Measurements from ENCODE around the gene SLC22A5. TPM values are rescaled to one million over a fixed set of nuclear protein-coding genes. Genes with fewer than 3 reads are reported as not detected.

The SLC22A5 gene
- total RNA-seq, 1 donor from 2014 or later, result 0.81 TPM

DNA sequence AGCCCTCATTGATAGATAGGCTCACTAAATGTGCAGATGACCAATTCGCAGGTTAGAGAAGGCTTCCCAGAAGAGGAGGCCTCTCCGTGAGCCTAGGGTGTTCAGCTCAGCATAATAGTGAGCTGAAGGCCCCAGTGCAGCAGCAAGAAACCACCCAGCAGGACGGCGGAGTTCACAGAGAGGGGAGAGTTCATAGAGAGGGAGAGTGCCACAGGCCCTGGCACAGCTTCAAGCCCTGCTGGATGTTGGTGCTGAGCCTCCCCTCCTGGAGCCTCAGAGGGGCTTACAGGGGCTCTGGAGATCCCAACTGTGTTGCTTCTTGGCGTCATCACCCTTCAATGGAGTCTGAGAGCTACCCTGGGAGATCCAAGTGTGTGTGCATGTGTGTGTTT is 2.1 kb downstream of the SLC22A5 start:
- Mint-ChIP-seq H3K9me3 (ENCODE audit: unreplicated experiment) (peaks cover 5% of the 10 kb centered on the region), H3K27ac (ENCODE audit: unreplicated experiment) (no peak overlapping the region), H3K4me3 (ENCODE audit: unreplicated experiment) (no peak overlapping the region), H3K36me3 (ENCODE audit: unreplicated experiment) (peaks cover 4% of the 10 kb centered on the region), H3K4me1 (ENCODE audit: low read depth, unreplicated experiment) (peaks cover 2% of the 10 kb centered on the region), H3K27me3 (ENCODE audit: unreplicated experiment) (peaks cover 10% of the 10 kb centered on the region)
- DNase-seq, result no peak
- TF ChIP-seq, protein P1, sequence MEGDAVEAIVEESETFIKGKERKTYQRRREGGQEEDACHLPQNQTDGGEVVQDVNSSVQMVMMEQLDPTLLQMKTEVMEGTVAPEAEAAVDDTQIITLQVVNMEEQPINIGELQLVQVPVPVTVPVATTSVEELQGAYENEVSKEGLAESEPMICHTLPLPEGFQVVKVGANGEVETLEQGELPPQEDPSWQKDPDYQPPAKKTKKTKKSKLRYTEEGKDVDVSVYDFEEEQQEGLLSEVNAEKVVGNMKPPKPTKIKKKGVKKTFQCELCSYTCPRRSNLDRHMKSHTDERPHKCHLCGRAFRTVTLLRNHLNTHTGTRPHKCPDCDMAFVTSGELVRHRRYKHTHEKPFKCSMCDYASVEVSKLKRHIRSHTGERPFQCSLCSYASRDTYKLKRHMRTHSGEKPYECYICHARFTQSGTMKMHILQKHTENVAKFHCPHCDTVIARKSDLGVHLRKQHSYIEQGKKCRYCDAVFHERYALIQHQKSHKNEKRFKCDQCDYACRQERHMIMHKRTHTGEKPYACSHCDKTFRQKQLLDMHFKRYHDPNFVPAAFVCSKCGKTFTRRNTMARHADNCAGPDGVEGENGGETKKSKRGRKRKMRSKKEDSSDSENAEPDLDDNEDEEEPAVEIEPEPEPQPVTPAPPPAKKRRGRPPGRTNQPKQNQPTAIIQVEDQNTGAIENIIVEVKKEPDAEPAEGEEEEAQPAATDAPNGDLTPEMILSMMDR (IDR thresholded peaks at IDR 0.05; ENCODE audit: partially characterized antibody, unreplicated experiment), result no peak

DNA sequence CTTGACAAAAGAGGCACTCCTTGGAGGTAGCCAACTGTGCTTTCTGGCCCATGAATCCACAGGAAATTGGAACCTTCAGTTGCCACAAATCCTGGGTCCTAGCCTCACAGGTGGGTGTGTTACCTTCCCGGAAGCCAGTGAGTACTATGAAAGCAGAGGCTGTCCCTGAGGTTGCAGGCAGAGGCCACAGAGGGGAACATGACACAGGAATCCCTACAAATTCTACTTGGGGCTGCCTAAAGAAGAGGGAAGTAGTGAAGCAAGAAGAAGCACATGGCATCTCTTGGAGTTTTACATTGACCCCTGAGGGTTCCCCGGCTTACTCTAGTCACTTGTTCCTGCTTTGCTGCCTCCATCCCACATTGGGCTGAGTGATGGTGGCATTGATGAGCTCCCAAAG is 2.6 kb downstream of the SLC22A5 start:
- Mint-ChIP-seq H3K27ac (ENCODE audit: unreplicated experiment) (no peak overlapping the region), H3K4me1 (ENCODE audit: low read depth, unreplicated experiment) (peaks cover 2% of the 10 kb centered on the region), H3K27me3 (ENCODE audit: unreplicated experiment) (peaks cover 10% of the 10 kb centered on the region), H3K9me3 (ENCODE audit: unreplicated experiment) (peaks cover 5% of the 10 kb centered on the region), H3K36me3 (ENCODE audit: unreplicated experiment) (peaks cover 4% of the 10 kb centered on the region), H3K4me3 (ENCODE audit: unreplicated experiment) (no peak overlapping the region)
- no peak for DNase-seq
- TF ChIP-seq, protein P1 (IDR thresholded peaks at IDR 0.05; ENCODE audit: partially characterized antibody, unreplicated experiment), result no peak

GRCh38 chr5:132372542-132372941 is 3.0 kb downstream of the SLC22A5 start:
- Mint-ChIP-seq H3K27ac (ENCODE audit: unreplicated experiment) (no peak overlapping the region), H3K4me1 (ENCODE audit: low read depth, unreplicated experiment) (peaks cover 2% of the 10 kb centered on the region), H3K27me3 (ENCODE audit: unreplicated experiment) (peaks cover 10% of the 10 kb centered on the region), H3K9me3 (ENCODE audit: unreplicated experiment) (peaks cover 5% of the 10 kb centered on the region), H3K36me3 (ENCODE audit: unreplicated experiment) (peaks cover 4% of the 10 kb centered on the region), H3K4me3 (ENCODE audit: unreplicated experiment) (no peak overlapping the region)
- DNase-seq, result no peak
- TF ChIP-seq, protein P1 (IDR thresholded peaks at IDR 0.05; ENCODE audit: partially characterized antibody, unreplicated experiment), result no peak

DNA sequence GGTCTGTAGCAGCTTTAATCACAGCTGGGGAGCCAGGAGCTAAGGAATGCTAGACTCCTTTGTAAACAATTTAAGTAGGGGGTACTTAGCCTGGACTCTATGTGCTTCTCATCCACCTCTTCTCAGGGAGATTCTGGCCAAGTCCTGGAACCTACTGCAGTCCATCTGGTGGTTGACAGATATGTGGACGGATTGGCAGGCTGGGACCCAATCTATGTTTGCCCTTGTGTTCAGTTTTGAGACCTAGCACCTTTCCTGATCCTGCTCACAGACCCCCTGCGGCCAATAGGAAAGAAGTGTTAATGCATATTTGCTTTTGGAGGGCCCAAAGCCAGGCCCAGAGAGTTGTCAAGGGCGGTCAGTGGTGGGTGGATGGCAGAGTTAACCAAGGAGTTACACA is 6.4 kb downstream of the SLC22A5 start:
- H3K36me3 Mint-ChIP-seq (ENCODE audit: unreplicated experiment), result peaks cover 4% of the 10 kb centered on the region
- peaks cover 6% of the 10 kb centered on the region for H3K27me3 Mint-ChIP-seq (ENCODE audit: unreplicated experiment)
- no peak overlapping the region for H3K27ac Mint-ChIP-seq (ENCODE audit: unreplicated experiment)
- no peaks in the 10 kb centered on the region for H3K4me1 Mint-ChIP-seq (ENCODE audit: low read depth, unreplicated experiment)
- TF ChIP-seq, protein P1 (IDR thresholded peaks at IDR 0.05; ENCODE audit: partially characterized antibody, unreplicated experiment), result no peak
- H3K4me3 Mint-ChIP-seq (ENCODE audit: unreplicated experiment), result no peak overlapping the region
- peaks cover 1% of the 10 kb centered on the region for H3K9me3 Mint-ChIP-seq (ENCODE audit: unreplicated experiment)
- no peak for DNase-seq

DNA sequence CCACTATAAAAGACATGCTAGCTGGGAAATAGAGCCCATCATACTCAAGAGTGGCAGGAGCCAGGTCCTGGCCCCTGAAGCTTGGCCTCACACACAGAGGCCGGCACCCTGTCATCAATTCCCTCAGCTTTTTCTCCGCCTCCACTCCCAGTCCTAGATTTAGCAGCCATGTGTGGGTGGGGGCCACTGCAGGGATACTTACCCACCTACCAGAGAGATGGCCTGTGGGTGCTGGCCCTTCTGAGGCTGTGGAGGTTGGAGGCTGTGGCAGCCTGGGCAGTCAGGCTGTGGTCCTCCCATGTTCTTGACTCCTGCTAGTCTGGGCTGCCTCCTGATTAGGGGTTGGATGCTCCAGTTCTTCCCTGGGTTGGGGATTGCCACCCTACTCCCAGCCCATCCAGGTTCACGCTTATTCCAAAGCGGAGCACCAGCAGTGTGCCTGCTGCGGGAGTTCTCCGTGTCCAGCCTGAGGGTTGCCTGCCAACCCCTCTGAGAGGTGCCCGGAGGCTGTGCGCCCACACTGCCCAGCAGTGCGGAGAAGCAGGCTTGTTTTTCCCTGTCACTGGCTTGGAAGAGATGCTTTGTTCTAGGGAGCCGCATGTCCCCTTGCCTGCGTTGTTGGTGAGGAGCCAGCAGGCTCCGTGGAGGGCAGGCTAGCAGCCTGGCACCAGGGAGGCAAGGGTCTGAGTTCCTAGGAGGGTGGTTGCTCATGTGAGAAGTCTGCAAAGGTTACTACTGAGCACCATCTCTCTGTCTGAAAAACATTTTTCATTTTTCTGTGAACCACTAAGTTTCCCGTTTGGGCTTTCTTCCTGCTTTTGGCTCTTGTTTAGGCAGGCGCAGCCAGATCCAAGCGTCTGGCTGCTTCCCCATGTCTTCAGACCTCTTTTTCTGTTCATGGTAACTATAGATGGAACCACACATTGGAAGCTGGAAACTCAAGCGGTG is 7.5 kb downstream of the SLC22A5 start:
- TF ChIP-seq, protein P1 (IDR thresholded peaks at IDR 0.05; ENCODE audit: partially characterized antibody, unreplicated experiment), result no peak
- Mint-ChIP-seq H3K27me3 (ENCODE audit: unreplicated experiment) (peaks cover 4% of the 10 kb centered on the region), H3K27ac (ENCODE audit: unreplicated experiment) (no peak overlapping the region), H3K9me3 (ENCODE audit: unreplicated experiment) (peaks cover 1% of the 10 kb centered on the region), H3K4me3 (ENCODE audit: unreplicated experiment) (no peak overlapping the region), H3K4me1 (ENCODE audit: low read depth, unreplicated experiment) (no peaks in the 10 kb centered on the region), H3K36me3 (ENCODE audit: unreplicated experiment) (peaks cover 4% of the 10 kb centered on the region)
- no peak for DNase-seq
